Activated T-cell treated with anti-CD3 and anti-CD28 coated beads, Interleukin-2, amount 50 U/mL, for 72 hours (primary cell): Measurements from ENCODE around the gene CLPTM1L. TPM values are rescaled to one million over a fixed set of nuclear protein-coding genes. Genes with fewer than 3 reads are reported as not detected.
"Not testable (repeated sequence)": the region's sequence is repeated elsewhere in the genome, so short reads cannot be mapped to it uniquely, and the experiment has no call there.

Source experiments
- ATAC-seq, 2 donors: fragments of 150-1000 bp; cut with Tn5 transposase; replicated peaks in 1 of 2; 2 replicates each; pipeline ENCODE4 v1.10.0; 2021; ENCODE audit warnings: moderate library complexity in 2 of 2, mild to moderate bottlenecking in 1 of 2
- DNase-seq, 2 donors: peaks; one replicate each; pipeline ENCODE4 v3.0.0; 2021 to 2022; ENCODE audit warnings: mixed read lengths in 1 of 2
- H3K27ac Mint-ChIP-seq: one replicate; pipeline ENCODE4 v1.8.0; 2022; ENCODE audit warnings: mild to moderate bottlenecking, moderate library complexity, mixed read lengths
- H3K27me3 Mint-ChIP-seq: one replicate; pipeline ENCODE4 v1.8.0; 2022; ENCODE audit warnings: low read depth, mixed read lengths
- H3K36me3 Mint-ChIP-seq, 2 donors: one replicate each; pipeline ENCODE4 v1.8.0; 2022; ENCODE audit warnings: mixed read lengths in 2 of 2, mild to moderate bottlenecking in 1 of 2; ENCODE audit not compliant: insufficient read depth in 2 of 2
- H3K4me1 Mint-ChIP-seq: one replicate; pipeline ENCODE4 v1.8.0; 2022; ENCODE audit warnings: low read depth, mixed read lengths
- H3K4me3 Mint-ChIP-seq, 2 donors: one replicate each; pipeline ENCODE4 v1.8.0; 2022; ENCODE audit warnings: mild to moderate bottlenecking in 2 of 2, mixed read lengths in 2 of 2, moderate library complexity in 2 of 2
- H3K9me3 Mint-ChIP-seq, 2 donors: one replicate each; pipeline ENCODE4 v1.8.0; 2022; ENCODE audit warnings: mixed read lengths in 2 of 2
- total RNA-seq, 2 donors: library from RNA; stranded (reverse); gene quantifications; one replicate each; pipeline ENCODE4 v1.2.3, GENCODE V29; 2022

CLPTM1L gene
- total RNA-seq, 2 donors from 2014 or later: 78.6 to 80.2 TPM

DNA sequence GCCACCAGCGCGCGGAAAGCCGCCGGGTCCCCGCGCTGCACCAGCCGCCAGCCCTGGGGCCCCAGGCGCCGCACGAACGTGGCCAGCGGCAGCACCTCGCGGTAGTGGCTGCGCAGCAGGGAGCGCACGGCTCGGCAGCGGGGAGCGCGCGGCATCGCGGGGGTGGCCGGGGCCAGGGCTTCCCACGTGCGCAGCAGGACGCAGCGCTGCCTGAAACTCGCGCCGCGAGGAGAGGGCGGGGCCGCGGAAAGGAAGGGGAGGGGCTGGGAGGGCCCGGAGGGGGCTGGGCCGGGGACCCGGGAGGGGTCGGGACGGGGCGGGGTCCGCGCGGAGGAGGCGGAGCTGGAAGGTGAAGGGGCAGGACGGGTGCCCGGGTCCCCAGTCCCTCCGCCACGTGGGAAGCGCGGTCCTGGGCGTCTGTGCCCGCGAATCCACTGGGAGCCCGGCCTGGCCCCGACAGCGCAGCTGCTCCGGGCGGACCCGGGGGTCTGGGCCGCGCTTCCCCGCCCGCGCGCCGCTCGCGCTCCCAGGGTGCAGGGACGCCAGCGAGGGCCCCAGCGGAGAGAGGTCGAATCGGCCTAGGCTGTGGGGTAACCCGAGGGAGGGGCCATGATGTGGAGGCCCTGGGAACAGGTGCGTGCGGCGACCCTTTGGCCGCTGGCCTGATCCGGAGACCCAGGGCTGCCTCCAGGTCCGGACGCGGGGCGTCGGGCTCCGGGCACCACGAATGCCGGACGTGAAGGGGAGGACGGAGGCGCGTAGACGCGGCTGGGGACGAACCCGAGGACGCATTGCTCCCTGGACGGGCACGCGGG lies 49.9 kb downstream of the CLPTM1L start, which contains the start of gene TERT:
Gene TERT, minus strand, starts transcription at position 234 of the 815 bp plus-strand sequence. Its CDS starts 79 bp downstream, at position 155.
- Mint-ChIP-seq H3K36me3 (no peaks in the 10 kb centered on the region), H3K9me3 (no peaks in the 10 kb centered on the region), H3K27ac (no peak within 1 kb of the TSS), H3K4me1 (peaks cover 7% of the 10 kb centered on the region), H3K4me3 (peak within 1 kb of the TSS; percentile 37 to 65), H3K27me3 (no peaks in the 10 kb centered on the region)
- DNase-seq (peak; percentile 69 to 76), ATAC-seq (peak; percentile 85 to 86)

DNA sequence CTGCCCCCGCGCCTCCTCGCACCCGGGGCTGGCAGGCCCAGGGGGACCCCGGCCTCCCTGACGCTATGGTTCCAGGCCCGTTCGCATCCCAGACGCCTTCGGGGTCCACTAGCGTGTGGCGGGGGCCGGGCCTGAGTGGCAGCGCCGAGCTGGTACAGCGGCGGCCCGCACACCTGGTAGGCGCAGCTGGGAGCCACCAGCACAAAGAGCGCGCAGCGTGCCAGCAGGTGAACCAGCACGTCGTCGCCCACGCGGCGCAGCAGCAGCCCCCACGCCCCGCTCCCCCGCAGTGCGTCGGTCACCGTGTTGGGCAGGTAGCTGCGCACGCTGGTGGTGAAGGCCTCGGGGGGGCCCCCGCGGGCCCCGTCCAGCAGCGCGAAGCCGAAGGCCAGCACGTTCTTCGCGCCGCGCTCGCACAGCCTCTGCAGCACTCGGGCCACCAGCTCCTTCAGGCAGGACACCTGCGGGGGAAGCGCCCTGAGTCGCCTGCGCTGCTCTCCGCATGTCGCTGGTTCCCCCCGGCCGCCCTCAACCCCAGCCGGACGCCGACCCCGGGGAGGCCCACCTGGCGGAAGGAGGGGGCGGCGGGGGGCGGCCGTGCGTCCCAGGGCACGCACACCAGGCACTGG lies 50.6 kb downstream of the CLPTM1L start:
- DNase-seq (no peak), ATAC-seq (peak; percentile 32 to 48)
- peaks cover 7% of the 10 kb centered on the region for H3K4me1 Mint-ChIP-seq
- H3K4me3 Mint-ChIP-seq: peak overlapping the region; percentile 37 to 60
- H3K36me3 Mint-ChIP-seq: no peaks in the 10 kb centered on the region
- no peaks in the 10 kb centered on the region for H3K27me3 Mint-ChIP-seq
- H3K27ac Mint-ChIP-seq: no peak overlapping the region
- H3K9me3 Mint-ChIP-seq: no peaks in the 10 kb centered on the region

DNA sequence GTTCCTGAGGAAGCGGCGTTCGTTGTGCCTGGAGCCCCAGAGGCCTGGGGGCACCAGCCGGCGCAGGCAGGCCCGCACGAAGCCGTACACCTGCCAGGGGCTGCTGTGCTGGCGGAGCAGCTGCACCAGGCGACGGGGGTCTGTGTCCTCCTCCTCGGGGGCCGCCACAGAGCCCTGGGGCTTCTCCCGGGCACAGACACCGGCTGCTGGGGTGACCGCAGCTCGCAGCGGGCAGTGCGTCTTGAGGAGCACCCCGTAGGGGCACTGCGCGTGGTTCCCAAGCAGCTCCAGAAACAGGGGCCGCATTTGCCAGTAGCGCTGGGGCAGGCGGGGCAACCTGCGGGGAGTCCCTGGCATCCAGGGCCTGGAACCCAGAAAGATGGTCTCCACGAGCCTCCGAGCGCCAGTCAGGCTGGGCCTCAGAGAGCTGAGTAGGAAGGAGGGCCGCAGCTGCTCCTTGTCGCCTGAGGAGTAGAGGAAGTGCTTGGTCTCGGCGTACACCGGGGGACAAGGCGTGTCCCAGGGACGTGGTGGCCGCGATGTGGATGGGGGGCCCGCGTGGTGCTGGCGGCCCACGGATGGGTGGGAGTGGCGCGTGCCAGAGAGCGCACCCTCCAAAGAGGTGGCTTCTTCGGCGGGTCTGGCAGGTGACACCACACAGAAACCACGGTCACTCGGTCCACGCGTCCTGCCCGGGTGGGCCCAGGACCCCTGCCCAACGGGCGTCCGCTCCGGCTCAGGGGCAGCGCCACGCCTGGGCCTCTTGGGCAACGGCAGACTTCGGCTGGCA lies 51.3 kb downstream of the CLPTM1L start:
- H3K4me3 Mint-ChIP-seq: peak overlapping the region; percentile 58 to 67
- H3K27me3 Mint-ChIP-seq: no peaks in the 10 kb centered on the region
- no peaks in the 10 kb centered on the region for H3K36me3 Mint-ChIP-seq
- no peaks in the 10 kb centered on the region for H3K9me3 Mint-ChIP-seq
- ATAC-seq (no peak), DNase-seq (no peak)
- peaks cover 7% of the 10 kb centered on the region for H3K4me1 Mint-ChIP-seq
- no peak overlapping the region for H3K27ac Mint-ChIP-seq

DNA sequence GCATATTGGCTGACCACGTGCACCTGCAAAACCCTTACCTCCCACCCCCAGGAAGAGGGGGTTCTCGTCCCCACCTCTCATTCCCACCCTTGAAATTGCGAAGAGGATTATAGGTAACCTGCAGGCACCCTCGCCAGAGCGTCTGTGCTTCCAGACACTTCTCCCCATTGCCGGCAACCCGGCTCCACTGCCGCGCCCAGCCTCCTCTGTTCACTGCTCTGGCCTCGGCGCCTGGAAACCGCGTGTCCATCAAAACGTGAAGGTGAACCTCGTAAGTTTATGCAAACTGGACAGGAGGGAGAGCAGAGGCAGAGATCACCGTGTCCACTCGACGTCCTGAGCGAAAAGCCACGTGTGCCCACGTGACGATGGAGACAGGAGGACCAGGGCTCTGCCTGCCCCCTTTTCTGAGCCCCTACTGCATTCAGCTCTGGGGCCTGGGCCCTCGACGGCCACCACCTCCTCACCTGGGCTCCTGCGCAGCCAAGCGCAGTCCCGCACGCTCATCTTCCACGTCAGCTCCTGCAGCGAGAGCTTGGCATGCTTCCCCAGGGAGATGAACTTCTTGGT lies 52.0 kb downstream of the CLPTM1L start:
- no peaks in the 10 kb centered on the region for H3K27me3 Mint-ChIP-seq
- no peak for DNase-seq
- H3K4me1 Mint-ChIP-seq: peaks cover 7% of the 10 kb centered on the region
- H3K4me3 Mint-ChIP-seq: peak overlapping the region in 1 of 2 donors; percentile 8
- no peak overlapping the region for H3K27ac Mint-ChIP-seq
- H3K36me3 Mint-ChIP-seq: peaks cover 4 to 6% of the 10 kb centered on the region in 2 donors
- no peak for ATAC-seq
- peaks cover 2% of the 10 kb centered on the region in 2 donors for H3K9me3 Mint-ChIP-seq

DNA sequence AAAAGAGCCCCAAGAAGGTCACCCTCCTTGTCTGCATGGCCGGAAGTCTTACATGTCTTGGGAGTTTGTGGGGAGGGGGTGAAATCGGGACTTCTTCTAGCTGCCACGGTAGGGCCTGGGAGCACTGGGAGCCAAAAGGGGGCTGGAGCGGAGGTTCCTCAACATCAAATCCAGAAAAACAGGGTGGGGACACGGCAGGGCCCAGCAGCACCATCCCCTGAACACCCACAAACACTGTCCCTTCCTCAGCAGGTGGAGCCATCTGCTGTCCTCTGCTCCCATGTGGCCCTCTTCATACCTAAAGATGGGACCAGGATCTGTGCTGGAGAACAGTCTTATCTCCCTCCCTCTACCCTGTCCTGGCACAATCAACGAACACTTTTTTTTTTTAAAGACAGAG lies 52.8 kb downstream of the CLPTM1L start:
- Mint-ChIP-seq H3K36me3 (peaks cover 4 to 7% of the 10 kb centered on the region in 2 donors), H3K4me3 (no peak overlapping the region), H3K9me3 (peaks cover 2 to 3% of the 10 kb centered on the region in 2 donors), H3K27ac (no peak overlapping the region), H3K4me1 (peaks cover 7% of the 10 kb centered on the region), H3K27me3 (no peaks in the 10 kb centered on the region)
- no peak for ATAC-seq
- DNase-seq: no peak

DNA sequence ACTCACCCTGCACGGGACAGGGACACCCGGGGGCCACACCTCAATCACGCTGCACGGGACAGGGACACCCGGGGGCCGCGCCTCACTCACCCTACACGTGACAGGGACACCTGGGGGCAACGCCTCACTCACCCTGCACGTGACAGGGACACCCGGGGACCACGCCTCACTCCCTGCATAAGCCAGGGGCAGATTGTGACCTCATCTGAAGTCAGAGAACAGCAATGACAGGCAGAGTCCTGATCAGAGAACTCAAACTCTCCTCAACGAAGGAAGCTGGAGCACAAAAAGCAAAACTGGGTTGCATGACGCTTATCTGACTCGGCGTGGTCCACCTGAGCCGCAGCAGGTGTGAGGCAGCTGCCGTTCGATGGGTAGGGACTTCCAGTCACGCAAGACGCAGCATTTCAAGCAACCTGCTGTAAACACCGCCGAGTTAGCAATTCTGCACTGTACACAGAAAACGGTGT lies 53.3 kb downstream of the CLPTM1L start:
- H3K9me3 Mint-ChIP-seq: peaks cover 2 to 3% of the 10 kb centered on the region in 2 donors
- H3K27ac Mint-ChIP-seq: no peak overlapping the region
- no peak overlapping the region for H3K4me3 Mint-ChIP-seq

DNA sequence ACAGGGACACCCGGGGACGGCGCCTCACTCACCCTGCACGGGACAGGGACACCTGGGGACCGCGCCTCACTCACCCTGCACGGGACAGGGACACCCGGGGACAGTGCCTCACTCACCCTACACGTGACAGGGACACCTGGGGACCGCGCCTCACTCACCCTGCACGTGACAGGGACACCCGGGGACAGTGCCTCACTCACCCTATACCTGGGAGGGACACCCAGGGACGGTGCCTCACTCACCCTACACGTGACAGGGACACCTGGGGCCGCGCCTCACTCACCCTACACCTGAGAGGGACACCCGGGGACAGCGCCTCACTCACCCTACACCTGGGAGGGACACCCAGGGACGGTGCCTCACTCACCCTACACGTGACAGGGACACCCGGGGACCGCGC lies 53.9 kb downstream of the CLPTM1L start:
- not testable (repeated sequence) for ATAC-seq, H3K4me3 Mint-ChIP-seq, DNase-seq, H3K27me3 Mint-ChIP-seq, H3K9me3 Mint-ChIP-seq, H3K27ac Mint-ChIP-seq, H3K4me1 Mint-ChIP-seq, H3K36me3 Mint-ChIP-seq

More for the DNA sequence above, 53.3 kb downstream of the CLPTM1L start:
- no peak for ATAC-seq
- Mint-ChIP-seq H3K36me3 (peaks cover 4 to 7% of the 10 kb centered on the region in 2 donors), H3K4me1 (peaks cover 7% of the 10 kb centered on the region), H3K27me3 (no peaks in the 10 kb centered on the region)
- DNase-seq: no peak

DNA sequence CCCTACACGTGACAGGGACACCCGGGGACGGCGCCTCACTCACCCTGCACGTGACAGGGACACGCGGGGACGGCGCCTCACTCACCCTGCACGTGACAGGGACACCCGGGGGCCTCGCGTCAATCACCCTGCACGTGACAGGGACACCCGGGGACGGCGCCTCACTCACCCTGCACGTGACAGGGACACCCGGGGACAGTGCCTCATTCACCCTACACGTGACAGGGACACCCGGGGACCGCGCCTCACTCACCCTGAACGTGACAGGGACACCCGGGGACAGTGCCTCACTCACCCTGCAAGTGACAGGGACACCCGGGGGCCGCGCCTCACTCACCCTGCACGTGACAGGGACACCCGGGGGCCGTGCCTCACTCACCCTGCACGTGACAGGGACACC lies 55.3 kb downstream of the CLPTM1L start:
- H3K27ac Mint-ChIP-seq, ATAC-seq, H3K4me3 Mint-ChIP-seq, H3K4me1 Mint-ChIP-seq, H3K27me3 Mint-ChIP-seq, DNase-seq, H3K36me3 Mint-ChIP-seq, H3K9me3 Mint-ChIP-seq: not testable (repeated sequence)

DNA sequence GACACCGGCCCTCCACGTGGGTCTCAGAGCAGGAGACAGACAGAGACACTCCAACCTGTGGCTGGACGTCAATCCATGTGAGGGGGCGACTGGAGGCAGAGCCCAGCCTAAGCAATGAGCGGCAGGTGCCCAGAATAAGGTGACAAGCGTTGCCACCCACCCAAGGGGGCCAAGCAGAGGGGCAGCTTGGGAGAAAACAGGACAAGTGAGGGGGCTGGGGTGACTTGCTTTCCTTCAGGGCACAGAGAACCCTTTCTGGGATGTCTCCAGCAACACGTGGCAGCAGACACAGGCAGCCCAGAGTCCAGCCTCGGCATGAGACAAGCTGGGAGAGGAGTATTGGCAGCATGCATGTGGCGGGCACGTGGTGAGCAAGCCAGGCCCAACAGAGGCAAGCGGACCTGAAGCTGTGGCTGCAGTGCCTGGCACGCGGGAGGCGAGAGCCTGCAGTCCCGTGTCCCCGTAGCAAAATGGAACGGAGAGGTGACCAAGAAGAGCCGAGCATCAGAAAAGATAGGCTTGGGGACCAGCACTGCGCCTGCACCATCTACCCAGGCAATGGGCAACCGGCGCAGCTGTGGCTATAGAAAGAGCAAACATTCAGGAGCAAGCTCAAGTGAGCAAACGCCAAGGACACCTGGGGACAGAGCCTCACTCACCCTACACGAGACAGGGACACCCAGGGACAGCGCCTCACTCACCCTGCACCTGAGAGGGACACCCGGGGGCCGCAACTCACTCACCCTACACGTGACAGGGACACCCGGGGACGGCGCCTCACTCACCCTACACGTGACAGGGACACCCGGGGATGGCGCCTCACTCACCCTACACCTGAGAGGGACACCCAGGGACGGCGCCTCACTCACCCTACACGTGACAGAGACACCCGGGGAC lies 56.2 kb downstream of the CLPTM1L start:
- Mint-ChIP-seq H3K27me3 (no peaks in the 10 kb centered on the region), H3K4me1 (peaks cover 7% of the 10 kb centered on the region), H3K9me3 (peaks cover 2 to 3% of the 10 kb centered on the region in 2 donors), H3K36me3 (peaks cover 4 to 7% of the 10 kb centered on the region in 2 donors), H3K4me3 (no peak overlapping the region), H3K27ac (no peak overlapping the region)
- ATAC-seq: no peak
- no peak for DNase-seq

DNA sequence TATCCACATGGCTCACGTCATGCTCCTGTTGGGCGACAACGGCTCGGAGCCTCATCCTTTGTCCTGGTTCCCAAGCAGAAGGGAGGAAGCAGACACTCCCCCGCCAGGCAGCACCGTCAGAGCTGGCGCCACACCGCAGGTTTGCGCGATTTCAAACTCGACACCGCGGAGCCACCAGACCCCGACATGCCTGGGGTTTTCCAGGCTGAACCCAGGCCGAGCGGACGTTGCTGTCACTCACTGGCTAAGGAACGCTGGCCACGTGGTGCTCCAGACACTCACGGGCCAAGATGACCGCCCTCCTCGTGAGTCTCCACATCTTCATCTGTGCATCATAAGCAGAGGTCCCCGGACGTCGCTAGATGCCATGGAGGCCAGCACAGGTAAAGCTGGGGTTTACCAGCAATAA lies 59.0 kb downstream of the CLPTM1L start:
- DNase-seq: no peak
- no peak for ATAC-seq
- Mint-ChIP-seq H3K36me3 (peaks cover 4 to 7% of the 10 kb centered on the region in 2 donors), H3K4me3 (no peak overlapping the region), H3K27me3 (no peaks in the 10 kb centered on the region), H3K4me1 (no peaks in the 10 kb centered on the region), H3K27ac (no peak overlapping the region), H3K9me3 (peaks cover 2 to 3% of the 10 kb centered on the region in 2 donors)

DNA sequence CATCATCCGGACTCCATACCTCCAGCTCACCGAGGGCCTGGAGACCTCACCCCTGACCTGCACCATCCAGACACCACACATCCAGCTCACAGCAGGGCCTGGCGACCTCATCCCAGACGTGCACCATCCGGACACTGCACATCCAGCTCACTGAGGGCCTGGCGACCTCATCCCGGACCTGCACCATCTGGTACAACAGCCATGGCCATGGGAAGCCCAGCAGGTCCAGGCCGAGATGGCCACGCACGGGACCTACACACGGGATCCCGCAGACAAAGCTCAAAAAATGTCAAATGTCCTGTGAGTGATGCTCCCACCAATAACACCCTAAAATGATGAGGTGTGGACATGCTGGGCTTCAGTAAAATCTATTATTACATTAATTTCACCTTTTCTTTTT lies 59.8 kb downstream of the CLPTM1L start:
- Mint-ChIP-seq H3K9me3 (peaks cover 2 to 3% of the 10 kb centered on the region in 2 donors), H3K4me3 (no peak overlapping the region), H3K4me1 (no peaks in the 10 kb centered on the region), H3K27me3 (no peaks in the 10 kb centered on the region), H3K27ac (no peak overlapping the region), H3K36me3 (peaks cover 4 to 7% of the 10 kb centered on the region in 2 donors)
- DNase-seq (no peak), ATAC-seq (no peak)
